Adipocyte (in vitro differentiated cells): ENCODE results near the gene PGBD5.

Source experiments
- DNase-seq: peaks from one replicate; pipeline ENCODE4 v3.0.0-alpha.2; 2015; ENCODE audit warnings: low read depth
- H3K27me3 ChIP-seq: replicated peaks from 2 replicates; pipeline ENCODE4 v1.7.0; 2013; ENCODE audit warnings: mild to moderate bottlenecking, low read length, moderate library complexity; ENCODE audit not compliant: control insufficient read depth, insufficient read depth
- H3K36me3 ChIP-seq: 2 replicates; pipeline ENCODE4 v1.7.0; 2013; ENCODE audit warnings: low read length, mild to moderate bottlenecking, moderate library complexity; ENCODE audit not compliant: control insufficient read depth, insufficient read depth, severe bottlenecking
- H3K4me1 ChIP-seq: 2 replicates; pipeline ENCODE4 v1.7.0; 2013; ENCODE audit warnings: mild to moderate bottlenecking, low read length, moderate library complexity; ENCODE audit not compliant: control insufficient read depth, insufficient read depth
- H3K4me3 ChIP-seq: 2 replicates; pipeline ENCODE4 v1.7.0; 2013; ENCODE audit warnings: mild to moderate bottlenecking, low read length, moderate library complexity
- H3K9ac ChIP-seq: 2 replicates; pipeline ENCODE4 v1.7.0; 2013; ENCODE audit warnings: mild to moderate bottlenecking, low read length, moderate library complexity
- H3K9me3 ChIP-seq: 2 replicates; pipeline ENCODE4 v1.7.0; 2013; ENCODE audit warnings: mild to moderate bottlenecking, low read length, moderate library complexity; ENCODE audit not compliant: control insufficient read depth

PGBD5 gene

DNA sequence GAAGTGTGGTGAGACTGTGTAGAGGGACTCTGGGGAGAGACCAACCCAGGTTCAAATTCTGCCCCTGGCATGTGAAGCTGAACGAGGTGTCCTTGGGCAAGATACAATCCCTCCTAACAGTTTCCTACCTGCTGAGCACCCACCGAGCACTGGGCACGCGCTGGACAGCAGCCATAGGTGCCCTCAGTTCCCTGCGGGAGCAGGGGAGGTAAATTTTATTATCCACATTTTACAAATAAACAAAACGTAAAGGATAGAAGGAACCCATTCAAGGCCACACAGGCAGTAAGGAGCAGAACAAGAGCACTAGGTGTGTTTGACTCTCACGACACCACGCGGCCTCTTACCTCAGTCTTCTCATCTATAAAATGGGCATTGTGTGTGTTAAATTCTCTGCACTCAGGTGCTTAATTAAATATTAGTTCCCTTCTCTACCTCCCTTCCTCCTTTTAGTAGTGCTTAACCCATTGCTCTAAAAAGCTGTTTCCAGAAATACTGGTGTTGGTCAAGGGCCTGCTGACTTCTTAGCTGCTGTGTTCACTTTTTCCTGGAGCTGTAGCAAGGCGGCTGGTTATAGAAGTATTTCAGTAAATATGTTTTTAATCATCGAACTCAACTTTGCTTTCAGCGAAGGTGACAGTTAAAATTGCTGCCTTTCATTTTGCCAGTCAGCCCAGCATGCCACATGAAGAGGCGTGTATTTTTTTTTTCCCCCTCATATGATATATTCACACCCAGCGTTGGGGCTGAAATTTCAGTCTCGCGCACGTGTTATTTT lies 41.6 kb downstream of the PGBD5 start:
- no peak overlapping the region for H3K9ac ChIP-seq
- no peaks in the 10 kb centered on the region for H3K36me3 ChIP-seq
- H3K4me1 ChIP-seq, result no peaks in the 10 kb centered on the region
- H3K9me3 ChIP-seq, result peaks cover 9% of the 10 kb centered on the region
- no peak for DNase-seq
- H3K4me3 ChIP-seq, result no peak overlapping the region
- H3K27me3 ChIP-seq, result peaks cover 11% of the 10 kb centered on the region

DNA sequence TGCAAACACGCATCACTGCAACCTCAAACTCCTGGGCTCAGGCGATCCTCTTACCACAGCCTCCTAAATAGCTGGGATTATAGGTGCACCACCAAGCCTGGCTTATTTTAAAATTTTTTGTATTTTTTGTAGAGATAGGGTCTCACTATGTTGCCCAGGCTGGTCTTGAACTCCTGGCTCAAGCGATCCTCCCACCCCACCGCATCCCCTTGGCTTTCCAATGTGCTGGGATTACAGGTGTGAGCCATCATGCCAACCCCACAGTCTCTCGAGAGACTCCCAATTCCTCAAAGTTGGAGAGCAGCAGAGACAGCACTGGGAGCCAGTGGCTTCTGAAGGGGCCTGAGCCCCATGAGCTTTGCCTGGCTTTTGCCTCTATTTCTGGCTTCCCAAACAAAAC lies 42.7 kb downstream of the PGBD5 start:
- Histone ChIP-seq H3K36me3 (no peaks in the 10 kb centered on the region), H3K27me3 (peaks cover 16% of the 10 kb centered on the region), H3K9me3 (peaks cover 19% of the 10 kb centered on the region), H3K4me1 (no peaks in the 10 kb centered on the region), H3K9ac (no peak overlapping the region), H3K4me3 (no peak overlapping the region)
- DNase-seq, result no peak

DNA sequence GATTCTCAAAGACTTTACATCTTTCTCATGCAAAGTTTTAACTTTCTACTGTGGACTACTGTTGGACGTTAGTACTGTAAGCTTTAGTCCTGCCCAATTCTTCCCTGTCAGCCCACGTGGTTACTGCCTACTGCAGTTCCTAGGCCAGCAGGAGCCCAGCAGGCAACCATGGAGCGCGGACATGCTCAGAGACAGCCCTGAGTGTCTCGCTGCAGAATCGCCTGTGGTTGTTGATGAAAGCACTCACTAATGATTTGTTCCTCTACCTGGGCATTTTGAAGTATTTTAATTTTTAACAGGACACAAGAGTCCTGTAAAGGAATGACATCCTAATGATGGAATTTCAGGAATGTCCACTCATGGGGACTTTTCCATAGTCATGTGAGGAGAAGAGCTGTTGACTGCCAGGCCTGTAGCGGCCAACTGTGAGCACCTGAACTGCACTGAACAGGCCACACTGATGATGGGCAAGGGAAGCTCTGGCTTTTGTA lies 44.1 kb downstream of the PGBD5 start:
- Histone ChIP-seq H3K9me3 (peaks cover 19% of the 10 kb centered on the region), H3K27me3 (peaks cover 16% of the 10 kb centered on the region), H3K4me1 (no peaks in the 10 kb centered on the region), H3K9ac (no peak overlapping the region), H3K4me3 (no peak overlapping the region), H3K36me3 (no peaks in the 10 kb centered on the region)
- DNase-seq, result no peak

DNA sequence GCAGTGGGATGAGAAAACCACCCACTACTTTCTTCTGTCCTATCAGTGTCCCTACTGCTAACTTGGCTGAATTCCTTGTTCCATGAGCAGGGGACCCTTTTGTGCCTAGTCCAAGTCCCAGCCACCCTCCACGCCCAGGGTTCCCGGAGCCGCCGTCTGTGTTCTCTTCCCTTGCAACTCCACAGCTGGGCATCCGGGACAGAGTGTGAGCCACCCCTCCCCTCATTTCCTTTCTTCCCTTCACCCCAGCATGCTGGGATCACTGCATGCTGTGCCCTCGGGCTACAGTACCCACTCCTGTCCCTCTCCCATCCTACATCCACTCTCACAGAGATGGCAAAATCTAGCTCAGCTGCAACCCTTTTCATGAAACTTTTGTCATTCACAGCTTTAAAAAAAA lies 44.5 kb downstream of the PGBD5 start:
- Histone ChIP-seq H3K9me3 (peaks cover 19% of the 10 kb centered on the region), H3K27me3 (peaks cover 16% of the 10 kb centered on the region), H3K9ac (no peak overlapping the region), H3K4me3 (no peak overlapping the region), H3K4me1 (no peaks in the 10 kb centered on the region), H3K36me3 (no peaks in the 10 kb centered on the region)
- no peak for DNase-seq

DNA sequence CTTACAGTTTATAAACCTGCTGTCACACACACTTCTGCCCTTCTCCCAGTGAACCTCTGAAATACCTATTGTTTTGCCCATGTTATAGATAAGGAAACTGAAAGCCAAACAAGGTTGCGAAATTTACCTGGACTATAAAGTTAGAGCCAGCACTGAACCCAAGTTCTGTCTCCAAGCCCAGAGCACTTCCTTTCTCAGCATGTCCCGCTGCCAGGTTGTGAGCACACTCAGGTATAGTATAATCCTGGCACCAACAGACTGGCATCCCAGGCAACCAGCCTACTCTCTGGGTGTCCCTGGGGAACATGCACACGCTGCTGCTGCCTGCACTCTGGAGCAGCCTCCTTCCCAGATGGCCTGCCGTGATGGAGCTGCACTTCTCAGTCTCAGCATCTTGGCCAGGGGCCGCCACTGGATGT lies 45.1 kb downstream of the PGBD5 start:
- H3K9me3 ChIP-seq, result peaks cover 19% of the 10 kb centered on the region
- DNase-seq, result no peak
- no peaks in the 10 kb centered on the region for H3K4me1 ChIP-seq
- H3K4me3 ChIP-seq, result no peak overlapping the region
- no peak overlapping the region for H3K9ac ChIP-seq
- H3K36me3 ChIP-seq, result no peaks in the 10 kb centered on the region
- H3K27me3 ChIP-seq, result peaks cover 17% of the 10 kb centered on the region

DNA sequence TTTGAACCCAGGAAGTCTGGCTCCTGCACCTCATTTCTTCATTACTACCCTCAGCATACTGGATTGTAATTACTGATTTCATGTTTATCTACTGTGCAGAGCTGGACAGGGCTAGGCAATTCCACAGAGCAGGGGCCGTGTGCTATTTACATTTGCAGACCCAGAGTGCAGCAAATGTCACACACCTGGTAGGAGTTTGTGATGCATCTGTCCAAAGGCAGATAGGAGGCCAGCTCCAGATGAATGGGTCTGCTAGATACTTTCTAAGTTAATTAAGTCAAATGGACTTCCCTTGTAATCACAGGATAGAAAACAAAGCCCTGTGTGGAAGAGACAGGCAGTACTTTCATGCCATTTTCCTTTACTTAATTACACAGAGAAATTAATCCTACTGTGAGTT lies 46.2 kb downstream of the PGBD5 start:
- H3K27me3 ChIP-seq, result peaks cover 22% of the 10 kb centered on the region
- peaks cover 19% of the 10 kb centered on the region for H3K9me3 ChIP-seq
- no peak overlapping the region for H3K9ac ChIP-seq
- no peak overlapping the region for H3K4me3 ChIP-seq
- no peaks in the 10 kb centered on the region for H3K4me1 ChIP-seq
- DNase-seq, result no peak
- H3K36me3 ChIP-seq, result no peaks in the 10 kb centered on the region

DNA sequence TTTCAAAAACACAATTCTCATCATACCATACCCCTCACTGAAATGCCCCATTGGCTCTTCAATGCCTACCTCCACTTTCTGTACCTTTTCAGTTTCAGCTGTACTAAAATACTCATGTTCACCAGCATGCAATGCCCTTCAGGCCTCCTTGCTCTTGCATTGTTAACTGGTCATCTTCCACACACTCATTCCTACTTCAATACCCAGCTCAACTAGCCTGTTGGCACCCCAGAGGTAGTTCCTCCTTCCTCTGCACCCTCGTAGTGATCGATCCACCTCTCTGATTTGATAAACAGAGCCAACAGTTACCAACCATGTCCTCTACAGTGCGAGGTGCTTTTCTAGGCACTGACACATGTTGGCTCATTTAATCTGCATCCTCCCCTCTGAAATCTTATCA lies 46.7 kb downstream of the PGBD5 start:
- Histone ChIP-seq H3K4me1 (no peaks in the 10 kb centered on the region), H3K27me3 (peaks cover 24% of the 10 kb centered on the region), H3K4me3 (no peak overlapping the region), H3K9me3 (peaks cover 19% of the 10 kb centered on the region), H3K36me3 (no peaks in the 10 kb centered on the region), H3K9ac (no peak overlapping the region)
- no peak for DNase-seq

DNA sequence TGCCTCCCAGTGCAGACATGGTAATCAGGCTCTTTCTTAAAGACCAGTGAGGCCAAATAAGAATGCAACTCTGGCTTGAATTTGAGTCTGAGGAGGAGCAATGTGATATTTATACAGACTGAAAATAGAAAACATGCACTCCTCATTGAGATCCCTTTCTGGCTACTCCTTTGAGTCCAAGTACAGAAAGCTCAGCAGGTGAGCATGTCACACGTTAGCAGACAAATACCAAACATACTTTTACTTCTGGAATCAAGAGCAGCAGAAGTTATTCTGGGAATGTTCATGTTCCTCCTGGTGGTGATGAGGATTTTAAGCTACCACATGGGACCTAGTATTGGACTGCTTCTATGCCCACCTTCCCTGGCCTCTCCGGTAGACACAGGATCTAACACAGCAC lies 48.3 kb downstream of the PGBD5 start:
- H3K36me3 ChIP-seq, result no peaks in the 10 kb centered on the region
- H3K9ac ChIP-seq, result no peak overlapping the region
- peaks cover 23% of the 10 kb centered on the region for H3K27me3 ChIP-seq
- H3K4me3 ChIP-seq, result no peak overlapping the region
- no peaks in the 10 kb centered on the region for H3K4me1 ChIP-seq
- no peak for DNase-seq
- peaks cover 19% of the 10 kb centered on the region for H3K9me3 ChIP-seq

DNA sequence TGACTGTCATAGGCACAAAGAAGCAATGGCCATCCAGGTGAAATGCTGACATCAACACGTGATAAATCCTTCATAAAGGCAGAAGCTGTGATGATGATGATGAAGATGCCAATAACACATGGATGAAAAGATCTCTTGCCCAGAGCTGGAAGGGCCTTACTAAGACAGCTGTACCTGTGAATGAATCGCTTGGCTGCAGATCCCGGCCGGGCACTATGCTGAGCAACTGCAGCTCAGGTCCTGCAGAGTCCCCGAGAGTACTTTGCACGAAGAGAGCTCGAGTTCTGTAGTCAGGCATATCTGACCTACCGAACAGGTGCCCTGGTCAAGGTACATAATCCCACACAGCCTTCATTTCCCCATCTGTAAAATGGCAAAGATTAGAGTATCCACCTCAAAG lies 48.8 kb downstream of the PGBD5 start:
- no peaks in the 10 kb centered on the region for H3K4me1 ChIP-seq
- peaks cover 24% of the 10 kb centered on the region for H3K27me3 ChIP-seq
- H3K36me3 ChIP-seq, result no peaks in the 10 kb centered on the region
- H3K4me3 ChIP-seq, result no peak overlapping the region
- H3K9ac ChIP-seq, result no peak overlapping the region
- H3K9me3 ChIP-seq, result peaks cover 19% of the 10 kb centered on the region
- DNase-seq, result no peak

DNA sequence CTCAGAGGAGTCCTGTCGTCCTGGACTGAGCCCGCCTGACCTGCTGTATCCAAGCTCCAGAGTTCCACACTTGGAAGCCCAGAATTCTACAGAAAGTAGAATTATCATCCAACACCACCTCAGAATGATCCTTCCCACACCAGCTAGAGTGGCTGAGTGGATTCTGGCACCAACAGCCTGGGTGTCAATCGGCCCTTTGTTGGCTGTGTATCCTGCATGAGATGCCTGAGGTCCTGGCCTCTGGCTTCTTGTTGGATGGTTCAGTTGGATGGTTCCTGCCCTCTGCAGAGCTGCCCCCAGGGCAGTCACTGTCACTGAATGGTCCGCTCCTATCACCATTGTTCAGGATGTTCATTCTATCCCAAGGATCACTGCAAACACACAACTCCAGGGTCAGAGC lies 49.8 kb downstream of the PGBD5 start:
- no peaks in the 10 kb centered on the region for H3K36me3 ChIP-seq
- H3K4me1 ChIP-seq, result no peaks in the 10 kb centered on the region
- H3K27me3 ChIP-seq, result peaks cover 26% of the 10 kb centered on the region
- H3K4me3 ChIP-seq, result no peak overlapping the region
- peaks cover 19% of the 10 kb centered on the region for H3K9me3 ChIP-seq
- H3K9ac ChIP-seq, result no peak overlapping the region
- DNase-seq, result no peak

DNA sequence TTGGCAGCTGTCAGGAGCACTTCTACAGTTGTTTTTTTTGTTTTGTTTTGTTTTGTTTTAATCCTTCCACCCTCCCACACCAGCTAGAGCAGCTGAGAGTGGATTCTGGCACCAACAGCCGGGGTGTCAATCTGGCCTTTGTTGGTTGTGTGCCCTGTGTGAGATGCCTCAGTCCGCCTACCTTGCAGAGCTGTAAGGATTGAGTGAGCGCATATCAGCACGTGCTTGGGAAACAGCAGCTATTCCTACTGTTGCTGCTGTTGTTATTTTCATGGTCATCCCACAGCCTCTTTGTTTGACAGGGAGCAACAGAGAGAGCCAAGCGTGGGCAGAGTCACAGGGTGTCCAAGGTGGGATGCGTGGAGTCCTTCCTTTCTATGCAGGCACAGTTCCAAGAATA lies 50.4 kb downstream of the PGBD5 start:
- DNase-seq, result no peak
- Histone ChIP-seq H3K9me3 (peaks cover 19% of the 10 kb centered on the region), H3K9ac (no peak overlapping the region), H3K36me3 (no peaks in the 10 kb centered on the region), H3K4me3 (no peak overlapping the region), H3K4me1 (no peaks in the 10 kb centered on the region), H3K27me3 (peaks cover 26% of the 10 kb centered on the region)

DNA sequence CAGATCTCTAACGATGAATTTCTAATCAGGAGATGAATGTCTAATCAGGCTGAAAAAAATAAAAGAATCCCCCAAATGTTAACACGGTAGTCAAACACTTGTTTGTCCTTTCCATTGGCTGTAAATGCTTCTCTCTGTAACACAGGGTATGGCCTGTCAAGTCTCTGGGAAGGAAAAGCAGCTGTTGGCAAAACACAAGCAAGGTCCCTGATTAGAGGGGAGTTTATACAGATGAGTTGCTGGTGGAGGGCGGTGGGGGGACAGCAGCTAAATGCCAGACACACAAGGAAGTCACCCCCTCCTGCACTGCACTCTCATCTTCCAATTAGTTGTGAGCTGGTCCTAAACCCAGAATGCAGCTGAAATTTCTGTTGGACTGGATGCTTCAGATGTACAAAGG lies 51.0 kb downstream of the PGBD5 start:
- Histone ChIP-seq H3K4me3 (no peak overlapping the region), H3K36me3 (no peaks in the 10 kb centered on the region), H3K4me1 (no peaks in the 10 kb centered on the region), H3K27me3 (peaks cover 30% of the 10 kb centered on the region), H3K9me3 (peaks cover 16% of the 10 kb centered on the region), H3K9ac (no peak overlapping the region)
- no peak for DNase-seq
